Tibial nerve (tissue), 4 donors: Measurements from ENCODE around the gene BICDL2. TPM values are rescaled to one million over a fixed set of nuclear protein-coding genes. Genes with fewer than 3 reads are reported as not detected.
A peak's percentile ranks its signal among the peaks of the same experiment; 100 is the strongest.

Source experiments
- DNase-seq, 2 donors: peaks; one replicate each; pipeline ENCODE4 v3.0.0-alpha.2; 2019; ENCODE audit warnings: low spot score in 2 of 2
- H3K27ac ChIP-seq, 4 donors: fragments of 200-600 bp; sonication (generic) in 3 of 4; one replicate each; pipeline ENCODE4 v1.5.1; 2017 to 2019; ENCODE audit warnings: mild to moderate bottlenecking in 1 of 4
- H3K27me3 ChIP-seq, 2 donors: fragments of 200-600 bp; sonication (generic) in 1 of 2; one replicate each; pipeline versions ENCODE4 v1.5.1 to v1.6.0; 2017 to 2019
- H3K36me3 ChIP-seq, 3 donors: fragments of 200-600 bp; sonication (generic); one replicate each; pipeline ENCODE4 v1.5.1; 2018 to 2019
- H3K4me1 ChIP-seq, 4 donors: fragments of 200-600 bp; sonication (generic) in 3 of 4; one replicate each; pipeline ENCODE4 v1.5.1; 2017 to 2019
- H3K4me3 ChIP-seq, 4 donors: fragments of 200-600 bp; sonication (generic) in 3 of 4; one replicate each; pipeline ENCODE4 v1.5.1; 2017 to 2019; ENCODE audit warnings: mild to moderate bottlenecking in 1 of 4, moderate library complexity in 1 of 4
- H3K9me3 ChIP-seq, 4 donors: fragments of 200-600 bp; sonication (generic) in 3 of 4; one replicate each; pipeline ENCODE4 v1.5.1; 2017 to 2019
- EP300 ChIP-seq, 2 donors: sonication (generic); formaldehyde crosslinking; IDR thresholded peaks; one replicate each; pipeline ENCODE4 v1.6.1; 2017; ENCODE audit warnings: antibody characterized with exemption in 2 of 2, mild to moderate bottlenecking in 1 of 2
- POLR2A ChIP-seq, 2 donors: fragments of 450-650 bp; IDR thresholded peaks; one replicate each; pipeline ENCODE4 v1.6.1; 2017; ENCODE audit warnings: antibody characterized with exemption in 2 of 2, mild to moderate bottlenecking in 2 of 2, moderate library complexity in 2 of 2
- WGBS, 2 donors: methylation state at CpG; one replicate each; pipeline ENCODE4 v1.1.5; 2018; 5-methylcytosine and 5-hydroxymethylcytosine counted together
- total RNA-seq, 4 donors: library from RNA; depleted of rRNA; stranded (reverse); fragments of >200 nt; gene quantifications; one replicate each; pipeline ENCODE4 v1.1.0, GENCODE V29; 2016
- TF ChIP-seq, protein P1 (sequence below), 5 experiments: fragments of 200-600 bp in 3 of 5; fragments of 450-650 bp in 2 of 5; sonication (generic) in 3 of 5; IDR thresholded peaks; one replicate each; pipeline ENCODE4 v1.5.1; 2016 to 2019; ENCODE audit warnings: antibody characterized with exemption in 5 of 5, mild to moderate bottlenecking in 3 of 5, moderate library complexity in 2 of 5

Gene BICDL2
- total RNA-seq, 4 donors from 2014 or later: not detected

DNA sequence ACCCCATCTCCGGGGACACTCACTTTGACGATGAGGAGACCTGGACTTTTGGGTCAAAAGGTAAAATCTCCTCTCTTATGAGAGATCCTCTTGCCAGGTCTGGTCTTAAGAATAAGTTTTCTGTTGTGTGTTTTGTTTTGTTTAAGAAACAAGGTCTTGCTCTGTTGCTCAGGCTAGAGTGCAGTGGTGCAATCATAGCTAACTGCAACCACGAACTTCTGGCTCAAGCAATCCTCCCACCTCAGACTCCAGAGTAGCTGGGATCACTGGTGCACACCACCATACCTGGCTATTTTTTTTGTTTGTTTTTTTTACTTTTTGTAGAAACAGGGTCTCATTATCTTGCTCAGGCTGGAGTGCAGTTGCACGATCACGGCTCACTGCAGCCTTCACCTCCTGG lies 13.7 kb upstream of the BICDL2 start:
- DNase-seq: no peak
- TF ChIP-seq, protein P1, sequence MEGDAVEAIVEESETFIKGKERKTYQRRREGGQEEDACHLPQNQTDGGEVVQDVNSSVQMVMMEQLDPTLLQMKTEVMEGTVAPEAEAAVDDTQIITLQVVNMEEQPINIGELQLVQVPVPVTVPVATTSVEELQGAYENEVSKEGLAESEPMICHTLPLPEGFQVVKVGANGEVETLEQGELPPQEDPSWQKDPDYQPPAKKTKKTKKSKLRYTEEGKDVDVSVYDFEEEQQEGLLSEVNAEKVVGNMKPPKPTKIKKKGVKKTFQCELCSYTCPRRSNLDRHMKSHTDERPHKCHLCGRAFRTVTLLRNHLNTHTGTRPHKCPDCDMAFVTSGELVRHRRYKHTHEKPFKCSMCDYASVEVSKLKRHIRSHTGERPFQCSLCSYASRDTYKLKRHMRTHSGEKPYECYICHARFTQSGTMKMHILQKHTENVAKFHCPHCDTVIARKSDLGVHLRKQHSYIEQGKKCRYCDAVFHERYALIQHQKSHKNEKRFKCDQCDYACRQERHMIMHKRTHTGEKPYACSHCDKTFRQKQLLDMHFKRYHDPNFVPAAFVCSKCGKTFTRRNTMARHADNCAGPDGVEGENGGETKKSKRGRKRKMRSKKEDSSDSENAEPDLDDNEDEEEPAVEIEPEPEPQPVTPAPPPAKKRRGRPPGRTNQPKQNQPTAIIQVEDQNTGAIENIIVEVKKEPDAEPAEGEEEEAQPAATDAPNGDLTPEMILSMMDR (IDR thresholded peaks at IDR 0.05): no peak
- TF ChIP-seq POLR2A (IDR thresholded peaks at IDR 0.05) (no peak), EP300 (IDR thresholded peaks at IDR 0.05) (no peak)
- Histone ChIP-seq H3K4me1 (peaks cover 0 to 16% (median 13%) of the 10 kb centered on the region in 4 donors), H3K9me3 (no peaks in the 10 kb centered on the region), H3K27me3 (peaks cover 0 to 44% of the 10 kb centered on the region in 2 donors), H3K36me3 (peaks cover 0 to 13% (median 0%) of the 10 kb centered on the region in 3 donors), H3K27ac (no peak overlapping the region), H3K4me3 (no peak overlapping the region)
- WGBS, 2 donors: 71 to 72% methylated on average over 5 of the region's 5 CpGs

DNA sequence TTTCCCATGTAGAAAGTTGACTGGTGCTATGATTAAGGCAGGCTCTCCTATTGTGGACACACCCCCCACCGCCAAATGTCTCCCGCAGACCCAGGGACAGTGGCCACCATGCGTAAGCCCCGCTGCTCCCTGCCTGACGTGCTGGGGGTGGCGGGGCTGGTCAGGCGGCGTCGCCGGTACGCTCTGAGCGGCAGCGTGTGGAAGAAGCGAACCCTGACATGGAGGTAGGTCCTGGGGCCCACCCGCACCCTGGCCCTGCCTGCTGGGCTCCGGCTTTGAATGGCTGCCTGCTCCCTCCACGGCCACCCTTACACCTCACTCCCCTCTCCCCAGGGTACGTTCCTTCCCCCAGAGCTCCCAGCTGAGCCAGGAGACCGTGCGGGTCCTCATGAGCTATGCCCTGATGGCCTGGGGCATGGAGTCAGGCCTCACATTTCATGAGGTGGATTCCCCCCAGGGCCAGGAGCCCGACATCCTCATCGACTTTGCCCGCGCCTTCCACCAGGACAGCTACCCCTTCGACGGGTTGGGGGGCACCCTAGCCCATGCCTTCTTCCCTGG lies 13.3 kb upstream of the BICDL2 start:
- WGBS, 2 donors: 78 to 81% methylated on average over 12 to 26 of the region's 26 CpGs
- TF ChIP-seq, protein P1 (IDR thresholded peaks at IDR 0.05): no peak
- TF ChIP-seq POLR2A (IDR thresholded peaks at IDR 0.05): no peak
- TF ChIP-seq EP300 (IDR thresholded peaks at IDR 0.05): no peak

GRCh38 chr16:3047387-3047720 lies 10.6 kb upstream of the BICDL2 start:
- Histone ChIP-seq H3K27me3 (peaks cover 0 to 75% of the 10 kb centered on the region in 2 donors), H3K27ac (no peak overlapping the region), H3K4me1 (peaks cover 0 to 22% (median 15%) of the 10 kb centered on the region in 4 donors), H3K4me3 (no peak overlapping the region), H3K36me3 (no peaks in the 10 kb centered on the region), H3K9me3 (no peaks in the 10 kb centered on the region)
- no peak for TF ChIP-seq EP300 (IDR thresholded peaks at IDR 0.05)
- TF ChIP-seq, protein P1 (IDR thresholded peaks at IDR 0.05): no peak
- TF ChIP-seq POLR2A (IDR thresholded peaks at IDR 0.05): no peak
- no peak for DNase-seq
- 18 to 34% methylated on average over 10 to 13 of the region's 13 CpGs for WGBS, 2 donors

More for the DNA sequence above, 13.3 kb upstream of the BICDL2 start:
- H3K27ac ChIP-seq: no peak overlapping the region
- H3K27me3 ChIP-seq: peaks cover 0 to 49% of the 10 kb centered on the region in 2 donors
- no peak for DNase-seq
- H3K9me3 ChIP-seq: no peaks in the 10 kb centered on the region
- no peak overlapping the region for H3K4me3 ChIP-seq
- peaks cover 0 to 21% (median 15%) of the 10 kb centered on the region in 4 donors for H3K4me1 ChIP-seq
- H3K36me3 ChIP-seq: peaks cover 0 to 8% (median 0%) of the 10 kb centered on the region in 3 donors

- H3K4me1 ChIP-seq: peaks cover 0 to 22% (median 15%) of the 10 kb centered on the region in 4 donors
- H3K36me3 ChIP-seq: no peaks in the 10 kb centered on the region
- no peak overlapping the region for H3K27ac ChIP-seq
- H3K4me3 ChIP-seq: peak overlapping the region in 3 of 4 donors; percentile 14 to 46 (median 34)
- no peak for TF ChIP-seq EP300 (IDR thresholded peaks at IDR 0.05)
- TF ChIP-seq POLR2A (IDR thresholded peaks at IDR 0.05): no peak
- TF ChIP-seq, protein P1 (IDR thresholded peaks at IDR 0.05): no peak
- DNase-seq: no peak
- WGBS, 2 donors: 4 to 5% methylated on average over 16 to 20 of the region's 54 CpGs
- H3K27me3 ChIP-seq: peaks cover 0 to 79% of the 10 kb centered on the region in 2 donors
- H3K9me3 ChIP-seq: no peaks in the 10 kb centered on the region
Observed at GRCh38 chr16:3046641-3047386, 10.1 kb upstream of the BICDL2 start.
